IPS-18a (cell line): ENCODE data around the gene ITLN1.

ENCODE experiments used
- H3K27ac ChIP-seq: one replicate; pipeline ENCODE4 v1.5.1; 2013; ENCODE audit warnings: low read length
- H3K27me3 ChIP-seq: one replicate; pipeline ENCODE4 v1.6.1; 2013; ENCODE audit warnings: mild to moderate bottlenecking, low read length; ENCODE audit not compliant: control insufficient read depth, insufficient read depth
- H3K36me3 ChIP-seq: one replicate; pipeline ENCODE4 v1.6.1; 2013; ENCODE audit warnings: low read depth, low read length; ENCODE audit not compliant: control insufficient read depth
- H3K4me1 ChIP-seq: one replicate; pipeline ENCODE4 v1.6.1; 2013; ENCODE audit warnings: low read depth, low read length; ENCODE audit not compliant: control insufficient read depth
- H3K4me3 ChIP-seq: one replicate; pipeline ENCODE4 v1.5.1; 2013; ENCODE audit warnings: low read length
- H3K9ac ChIP-seq: one replicate; pipeline ENCODE4 v1.6.1; 2013; ENCODE audit warnings: mild to moderate bottlenecking, low read length, moderate library complexity
- H3K9me3 ChIP-seq: one replicate; pipeline ENCODE4 v1.6.1; 2013; ENCODE audit warnings: low read depth, low read length; ENCODE audit not compliant: control insufficient read depth

The ITLN1 gene

DNA sequence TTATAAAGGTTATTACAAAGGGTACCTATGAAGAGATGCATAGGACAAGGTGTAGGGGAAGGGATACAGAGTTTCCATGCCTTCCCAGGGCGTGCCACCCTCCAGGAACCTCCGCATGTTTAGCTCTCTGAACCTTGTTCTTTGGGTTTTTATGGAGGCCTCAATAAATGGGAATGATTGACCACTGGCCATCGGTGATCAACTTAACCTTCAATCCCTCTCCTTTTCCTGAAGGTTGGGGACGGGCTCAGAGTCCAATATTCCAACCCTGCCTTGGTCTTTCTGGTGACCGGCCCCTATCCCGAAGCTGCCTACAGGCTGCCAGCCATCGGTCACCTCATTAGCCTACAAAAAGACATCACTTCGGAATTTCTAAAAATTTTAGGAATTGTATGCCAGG is 34.0 kb downstream of the ITLN1 start:
- no peak overlapping the region for H3K27ac ChIP-seq
- no peak overlapping the region for H3K9ac ChIP-seq
- H3K4me1 ChIP-seq, result no peaks in the 10 kb centered on the region
- no peaks in the 10 kb centered on the region for H3K36me3 ChIP-seq
- no peak overlapping the region for H3K4me3 ChIP-seq
- H3K27me3 ChIP-seq, result no peaks in the 10 kb centered on the region
- no peaks in the 10 kb centered on the region for H3K9me3 ChIP-seq

DNA sequence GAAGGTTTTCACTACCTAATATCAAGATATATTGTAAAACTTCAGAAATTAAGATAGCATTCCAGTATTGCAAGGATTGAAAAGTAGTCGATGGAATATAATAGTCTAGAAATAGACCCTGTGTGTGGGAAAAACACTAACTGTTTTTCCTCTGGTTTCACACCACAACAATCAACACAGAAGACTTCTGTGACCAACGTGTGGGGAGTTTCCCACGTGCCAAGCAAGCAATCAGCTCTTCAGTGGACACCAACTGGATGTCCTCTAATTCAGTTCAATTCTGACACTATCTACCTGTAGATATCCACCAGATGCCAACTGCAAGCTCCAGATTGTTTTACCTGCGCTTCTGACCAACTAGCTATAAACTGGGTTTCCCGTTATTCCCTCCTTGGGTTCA is 34.4 kb downstream of the ITLN1 start:
- no peaks in the 10 kb centered on the region for H3K27me3 ChIP-seq
- H3K27ac ChIP-seq, result no peak overlapping the region
- no peaks in the 10 kb centered on the region for H3K9me3 ChIP-seq
- no peaks in the 10 kb centered on the region for H3K36me3 ChIP-seq
- no peak overlapping the region for H3K4me3 ChIP-seq
- H3K4me1 ChIP-seq, result no peaks in the 10 kb centered on the region
- no peak overlapping the region for H3K9ac ChIP-seq

DNA sequence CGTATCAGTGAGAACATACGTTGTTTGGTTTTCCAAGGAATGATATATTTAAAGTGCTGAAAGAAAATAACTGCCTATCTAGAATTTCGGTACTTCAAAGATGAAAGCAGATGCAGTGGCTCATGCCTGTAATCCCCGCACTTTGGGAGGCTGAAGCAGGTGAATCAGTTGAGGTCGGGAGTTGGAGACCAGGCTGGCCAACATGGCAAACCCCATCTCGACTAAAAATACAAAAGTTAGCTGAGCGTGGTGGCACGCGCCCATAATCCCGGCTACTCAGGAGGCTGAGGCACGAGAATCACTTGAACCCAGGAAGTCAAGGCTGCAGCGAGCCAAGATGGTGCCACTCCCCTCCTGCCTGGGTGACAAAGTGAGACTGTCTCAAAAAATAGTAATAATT is 38.7 kb downstream of the ITLN1 start:
- Histone ChIP-seq H3K27me3 (no peaks in the 10 kb centered on the region), H3K36me3 (no peaks in the 10 kb centered on the region), H3K4me3 (no peak overlapping the region), H3K9me3 (no peaks in the 10 kb centered on the region), H3K27ac (no peak overlapping the region), H3K4me1 (no peaks in the 10 kb centered on the region), H3K9ac (no peak overlapping the region)

DNA sequence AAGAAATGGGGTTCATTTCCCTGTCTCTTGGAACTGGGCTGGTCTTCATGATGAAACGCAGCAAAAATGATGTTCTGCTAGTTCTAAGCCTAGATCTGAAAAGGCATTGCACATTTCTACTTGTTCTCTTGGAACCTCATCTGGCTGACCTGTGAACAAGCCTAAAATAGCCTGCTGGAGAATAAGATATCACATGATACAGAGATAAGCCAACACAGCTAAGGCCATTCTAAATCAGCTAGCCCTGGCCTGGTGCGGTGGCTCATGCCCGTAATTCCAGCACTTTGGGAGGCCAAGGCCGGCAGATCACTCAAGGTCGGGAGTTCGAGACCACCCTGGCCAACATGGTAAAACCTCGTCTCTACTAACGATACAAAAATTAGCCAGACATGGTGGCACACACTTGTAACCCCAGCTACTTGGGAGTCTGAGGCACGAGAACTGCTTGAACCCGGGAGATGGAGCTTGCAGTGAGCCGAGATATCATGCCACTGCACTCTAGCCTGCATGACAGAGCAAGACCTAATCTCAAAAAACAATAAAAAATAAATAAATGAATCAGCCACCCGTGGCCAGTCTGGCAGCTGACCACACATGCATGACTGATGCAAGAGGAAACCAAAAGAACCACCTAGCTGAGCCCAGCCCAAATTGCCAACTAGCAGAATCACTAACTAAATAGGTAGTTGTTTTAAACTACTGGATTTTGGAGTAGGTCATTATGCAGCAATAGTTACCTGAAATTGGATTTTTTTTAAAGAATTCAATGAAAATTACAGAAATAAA is 40.3 kb downstream of the ITLN1 start:
- Histone ChIP-seq H3K4me3 (no peak overlapping the region), H3K9ac (no peak overlapping the region), H3K9me3 (no peaks in the 10 kb centered on the region), H3K27ac (no peak overlapping the region), H3K36me3 (no peaks in the 10 kb centered on the region), H3K27me3 (no peaks in the 10 kb centered on the region), H3K4me1 (no peaks in the 10 kb centered on the region)

DNA sequence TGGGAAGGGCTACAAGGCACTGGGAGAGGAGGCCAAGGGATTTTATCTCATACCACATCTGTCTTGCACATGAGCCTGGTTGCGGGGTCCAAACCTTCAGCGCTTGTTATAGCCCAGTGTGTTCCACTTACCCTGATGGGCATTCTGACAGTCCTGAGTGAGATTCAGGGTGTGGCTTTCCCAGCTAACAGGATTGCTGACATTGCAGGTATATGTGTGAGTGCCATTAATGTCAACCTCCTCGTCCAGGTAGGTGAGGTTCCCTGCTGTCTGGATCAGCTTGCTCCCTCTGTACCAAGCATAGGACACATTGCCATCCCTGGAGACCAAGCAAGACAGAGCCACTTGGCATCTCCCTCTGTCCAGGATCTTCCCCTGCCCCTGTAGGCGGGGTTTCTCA is 43.9 kb downstream of the ITLN1 start:
- no peak overlapping the region for H3K4me3 ChIP-seq
- no peaks in the 10 kb centered on the region for H3K27me3 ChIP-seq
- no peak overlapping the region for H3K9ac ChIP-seq
- H3K9me3 ChIP-seq, result no peaks in the 10 kb centered on the region
- no peaks in the 10 kb centered on the region for H3K36me3 ChIP-seq
- no peak overlapping the region for H3K27ac ChIP-seq
- H3K4me1 ChIP-seq, result peaks cover 7% of the 10 kb centered on the region

DNA sequence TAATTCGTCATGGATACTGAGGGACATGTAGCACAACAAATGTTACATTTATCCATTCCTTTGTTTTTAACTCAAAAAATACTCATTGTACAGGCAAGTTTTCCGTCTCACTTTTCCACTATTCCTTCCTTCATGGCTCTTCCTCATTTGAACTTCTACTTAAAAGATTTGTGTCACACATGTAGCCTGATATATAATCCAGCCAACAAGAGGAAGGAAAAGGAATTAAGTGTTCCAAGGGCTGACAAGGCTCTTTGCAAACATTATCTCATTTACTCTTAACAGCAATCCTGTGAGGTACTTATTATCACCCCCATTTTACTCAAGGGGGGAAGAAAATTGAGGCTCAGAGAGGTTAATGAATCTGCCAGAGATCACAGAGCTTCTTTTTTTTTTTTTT is 45.2 kb downstream of the ITLN1 start:
- no peaks in the 10 kb centered on the region for H3K36me3 ChIP-seq
- H3K27me3 ChIP-seq, result no peaks in the 10 kb centered on the region
- peaks cover 7% of the 10 kb centered on the region for H3K4me1 ChIP-seq
- H3K9ac ChIP-seq, result no peak overlapping the region
- H3K9me3 ChIP-seq, result no peaks in the 10 kb centered on the region
- H3K27ac ChIP-seq, result no peak overlapping the region
- no peak overlapping the region for H3K4me3 ChIP-seq

DNA sequence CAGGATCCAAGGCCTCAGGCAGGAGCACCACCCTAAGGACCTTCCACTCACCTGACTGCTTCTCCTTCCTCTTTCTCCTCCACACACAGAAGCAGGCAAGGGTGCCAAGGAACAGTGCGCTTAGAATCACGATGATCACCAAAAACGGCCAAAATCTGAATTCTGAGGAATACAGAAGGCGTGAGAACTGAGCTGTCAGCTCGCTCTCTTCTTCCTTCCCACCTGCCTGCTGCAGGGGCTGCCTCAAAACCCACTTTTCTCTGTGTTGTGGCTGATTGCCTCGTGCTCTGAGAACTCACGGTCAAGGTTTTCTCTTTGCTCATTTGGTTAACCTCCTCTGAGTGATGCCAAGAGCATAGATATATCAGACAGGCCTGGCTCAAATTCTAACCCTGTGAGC is 46.1 kb downstream of the ITLN1 start:
- Histone ChIP-seq H3K9ac (no peak overlapping the region), H3K27ac (no peak overlapping the region), H3K27me3 (no peaks in the 10 kb centered on the region), H3K9me3 (no peaks in the 10 kb centered on the region), H3K4me1 (peaks cover 7% of the 10 kb centered on the region), H3K36me3 (no peaks in the 10 kb centered on the region), H3K4me3 (no peak overlapping the region)

DNA sequence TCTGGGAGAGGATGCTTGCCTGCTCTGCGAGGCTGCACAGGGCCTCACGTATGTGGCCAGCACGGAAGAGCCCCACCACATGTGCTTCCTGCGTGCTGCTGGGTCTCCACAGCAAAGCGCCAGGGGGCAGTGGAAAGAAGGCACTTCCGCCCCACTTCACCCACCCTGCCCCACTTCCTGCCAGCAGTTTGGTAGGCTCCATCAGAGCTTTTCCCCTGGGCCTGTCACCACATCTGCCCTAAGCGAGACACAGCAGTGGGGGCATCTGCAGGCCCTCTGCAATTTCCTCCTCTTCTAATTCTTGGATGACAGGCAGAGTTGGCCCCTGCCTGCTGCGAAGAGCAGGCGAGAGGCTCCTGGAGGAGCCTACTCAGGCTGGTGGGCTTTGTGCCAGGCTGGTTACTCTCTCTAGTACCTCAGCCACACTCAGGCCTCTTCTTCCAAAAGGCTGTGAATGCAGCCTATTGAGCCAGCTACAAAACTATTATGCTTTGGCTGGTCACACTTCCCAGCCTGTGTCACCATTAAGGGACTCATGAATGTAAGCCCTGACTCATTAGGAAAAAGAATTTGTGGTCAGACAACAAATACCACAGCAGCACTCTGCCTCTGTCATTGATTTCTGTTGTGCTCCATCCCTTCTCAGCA is 47.3 kb downstream of the ITLN1 start:
- Histone ChIP-seq H3K4me3 (no peak overlapping the region), H3K27me3 (no peaks in the 10 kb centered on the region), H3K27ac (no peak overlapping the region), H3K9ac (no peak overlapping the region), H3K4me1 (peaks cover 7% of the 10 kb centered on the region), H3K9me3 (no peaks in the 10 kb centered on the region), H3K36me3 (no peaks in the 10 kb centered on the region)

DNA sequence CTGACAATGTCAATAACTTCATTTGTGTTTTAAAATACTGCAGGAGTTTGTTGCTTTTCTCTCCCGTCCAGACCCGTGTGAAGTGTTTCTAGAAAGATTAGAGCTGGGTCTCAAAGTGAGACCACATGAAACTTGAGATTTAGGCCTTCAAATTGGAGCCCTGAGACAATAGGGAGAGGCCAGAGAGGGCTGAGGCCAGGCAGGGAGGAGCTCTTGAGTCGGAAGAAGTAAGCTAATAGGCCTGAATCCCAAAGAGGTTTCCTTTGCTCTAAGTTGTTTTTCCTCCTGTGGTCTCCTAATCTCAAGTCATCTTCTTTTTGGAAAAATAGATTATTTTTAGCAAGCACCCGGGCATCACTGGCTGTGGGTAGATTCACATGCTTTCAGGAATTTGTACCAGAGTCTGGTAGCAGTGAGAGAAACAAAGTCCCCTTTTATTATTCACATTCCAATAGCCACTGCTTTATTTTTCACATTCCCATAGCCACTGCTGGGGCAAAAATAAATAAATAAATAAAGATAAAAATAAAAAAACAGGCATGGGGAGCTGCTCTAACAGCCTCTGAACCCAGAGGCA is 47.9 kb downstream of the ITLN1 start:
- Histone ChIP-seq H3K9me3 (no peaks in the 10 kb centered on the region), H3K4me1 (peaks cover 7% of the 10 kb centered on the region), H3K27ac (no peak overlapping the region), H3K36me3 (no peaks in the 10 kb centered on the region), H3K27me3 (no peaks in the 10 kb centered on the region), H3K9ac (no peak overlapping the region), H3K4me3 (no peak overlapping the region)

DNA sequence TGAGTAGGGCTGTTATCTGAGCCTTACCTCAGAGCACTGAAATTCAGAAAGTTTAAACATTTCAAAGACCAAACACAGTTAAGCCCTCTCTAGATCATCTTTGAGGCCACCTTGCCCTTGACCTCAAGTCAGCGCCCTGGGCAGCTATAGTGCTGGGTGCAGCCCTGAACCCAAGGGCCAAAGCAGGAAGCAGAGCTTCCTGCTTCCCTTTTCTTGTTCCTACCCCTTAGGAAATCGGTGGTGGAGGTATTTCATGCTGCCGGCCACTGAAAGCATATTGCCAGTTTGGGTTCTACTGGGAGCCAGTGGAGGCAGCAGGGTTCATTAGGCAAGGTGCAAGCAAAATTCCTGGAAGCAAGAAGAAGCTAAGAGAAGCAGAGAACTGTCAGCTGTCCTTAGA is 48.4 kb downstream of the ITLN1 start:
- no peaks in the 10 kb centered on the region for H3K9me3 ChIP-seq
- no peak overlapping the region for H3K27ac ChIP-seq
- peaks cover 7% of the 10 kb centered on the region for H3K4me1 ChIP-seq
- no peak overlapping the region for H3K4me3 ChIP-seq
- H3K9ac ChIP-seq, result no peak overlapping the region
- no peaks in the 10 kb centered on the region for H3K27me3 ChIP-seq
- H3K36me3 ChIP-seq, result no peaks in the 10 kb centered on the region

DNA sequence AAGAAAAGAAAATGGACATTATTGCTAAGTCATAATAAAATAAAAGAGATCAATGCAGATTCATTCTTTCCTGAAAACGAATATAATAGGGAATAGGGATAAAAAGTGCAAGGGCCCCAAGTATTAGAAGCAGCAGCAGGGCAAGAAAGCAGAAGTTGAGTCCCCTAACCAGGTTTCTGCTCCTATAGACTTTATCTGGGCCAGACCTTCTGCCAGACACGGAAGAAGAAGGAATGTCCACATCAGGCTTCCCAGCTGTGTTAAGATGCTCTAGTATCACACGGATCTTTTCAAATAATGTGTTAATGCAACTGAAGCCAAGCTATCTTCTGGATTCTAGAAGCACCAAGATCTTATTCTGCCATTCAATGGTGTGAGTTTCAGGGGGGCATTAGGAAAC is 49.2 kb downstream of the ITLN1 start:
- H3K4me3 ChIP-seq, result no peak overlapping the region
- H3K27me3 ChIP-seq, result no peaks in the 10 kb centered on the region
- no peaks in the 10 kb centered on the region for H3K9me3 ChIP-seq
- peaks cover 7% of the 10 kb centered on the region for H3K4me1 ChIP-seq
- no peak overlapping the region for H3K27ac ChIP-seq
- H3K9ac ChIP-seq, result no peak overlapping the region
- H3K36me3 ChIP-seq, result no peaks in the 10 kb centered on the region
